IPS-18c (cell line): ENCODE measurements around the gene TMED6.

Experiments
- H3K4me3 ChIP-seq: 2 replicates; pipeline ENCODE4 v1.7.0; 2013; ENCODE audit warnings: low read depth, mild to moderate bottlenecking, low read length, moderate library complexity; ENCODE audit not compliant: insufficient read depth
- H3K9me3 ChIP-seq: one replicate; pipeline ENCODE4 v1.6.1; 2013; ENCODE audit warnings: mild to moderate bottlenecking, low read length, moderate library complexity; ENCODE audit not compliant: control insufficient read depth, insufficient read depth

Gene TMED6

GRCh38 chr16:69351309-69352027 lies at the start of gene TMED6:
Gene TMED6 (minus strand): TSS chr16:69351786. CDS start chr16:69351753, 33 bp downstream.
- Histone ChIP-seq H3K9me3 (no peaks in the 10 kb centered on the region), H3K4me3 (no peak within 1 kb of the TSS)

GRCh38 chr16:69399361-69399760 lies 47.8 kb upstream of the TMED6 start:
- H3K9me3 ChIP-seq: no peaks in the 10 kb centered on the region
- no peak overlapping the region for H3K4me3 ChIP-seq

- no peaks in the 10 kb centered on the region for H3K9me3 ChIP-seq
- H3K4me3 ChIP-seq: no peak overlapping the region
Observed at GRCh38 chr16:69397821-69398521, 46.4 kb upstream of the TMED6 start.

- no peaks in the 10 kb centered on the region for H3K9me3 ChIP-seq
- H3K4me3 ChIP-seq: no peak overlapping the region
Observed at GRCh38 chr16:69396187-69397061, 44.8 kb upstream of the TMED6 start.

- Histone ChIP-seq H3K4me3 (no peak overlapping the region), H3K9me3 (no peaks in the 10 kb centered on the region)
Observed at GRCh38 chr16:69395859-69396186, 44.2 kb upstream of the TMED6 start.

- H3K9me3 ChIP-seq: no peaks in the 10 kb centered on the region
- no peak overlapping the region for H3K4me3 ChIP-seq
Observed at GRCh38 chr16:69393898-69394849, 42.6 kb upstream of the TMED6 start.

GRCh38 chr16:69386596-69386995 lies 35.0 kb upstream of the TMED6 start:
- no peak overlapping the region for H3K4me3 ChIP-seq
- no peaks in the 10 kb centered on the region for H3K9me3 ChIP-seq

GRCh38 chr16:69384974-69385373 lies 33.4 kb upstream of the TMED6 start:
- peak overlapping the region; percentile 58 for H3K4me3 ChIP-seq
- no peaks in the 10 kb centered on the region for H3K9me3 ChIP-seq

GRCh38 chr16:69382421-69382820 lies 30.8 kb upstream of the TMED6 start:
- no peaks in the 10 kb centered on the region for H3K9me3 ChIP-seq
- H3K4me3 ChIP-seq: no peak overlapping the region

- H3K9me3 ChIP-seq: no peaks in the 10 kb centered on the region
Observed at GRCh38 chr16:69381231-69381630, 29.6 kb upstream of the TMED6 start.

GRCh38 chr16:69378760-69379159 lies 27.2 kb upstream of the TMED6 start:
- Histone ChIP-seq H3K9me3 (no peaks in the 10 kb centered on the region), H3K4me3 (no peak overlapping the region)

More at GRCh38 chr16:69381231-69381630, 29.6 kb upstream of the TMED6 start:
- no peak overlapping the region for H3K4me3 ChIP-seq

- Histone ChIP-seq H3K9me3 (no peaks in the 10 kb centered on the region), H3K4me3 (no peak overlapping the region)
Observed at GRCh38 chr16:69378036-69378435, 26.4 kb upstream of the TMED6 start.

- Histone ChIP-seq H3K9me3 (no peaks in the 10 kb centered on the region), H3K4me3 (no peak overlapping the region)
Observed at GRCh38 chr16:69376393-69377059, 24.9 kb upstream of the TMED6 start.

GRCh38 chr16:69373019-69373418 lies 21.4 kb upstream of the TMED6 start:
- Histone ChIP-seq H3K9me3 (no peaks in the 10 kb centered on the region), H3K4me3 (no peak overlapping the region)

- no peak overlapping the region for H3K4me3 ChIP-seq
- no peaks in the 10 kb centered on the region for H3K9me3 ChIP-seq
Observed at GRCh38 chr16:69371564-69371963, 20.0 kb upstream of the TMED6 start.

GRCh38 chr16:69368866-69369265 lies 17.3 kb upstream of the TMED6 start:
- no peak overlapping the region for H3K4me3 ChIP-seq

More at GRCh38 chr16:69368866-69369265, 17.3 kb upstream of the TMED6 start:
- H3K9me3 ChIP-seq: no peaks in the 10 kb centered on the region
